ENCODE measurements around the gene CHST11.
"Not testable (repeated sequence)": the region's sequence is repeated elsewhere in the genome, so short reads cannot be mapped to it uniquely, and the experiment has no call there.

The CHST11 gene

DNA sequence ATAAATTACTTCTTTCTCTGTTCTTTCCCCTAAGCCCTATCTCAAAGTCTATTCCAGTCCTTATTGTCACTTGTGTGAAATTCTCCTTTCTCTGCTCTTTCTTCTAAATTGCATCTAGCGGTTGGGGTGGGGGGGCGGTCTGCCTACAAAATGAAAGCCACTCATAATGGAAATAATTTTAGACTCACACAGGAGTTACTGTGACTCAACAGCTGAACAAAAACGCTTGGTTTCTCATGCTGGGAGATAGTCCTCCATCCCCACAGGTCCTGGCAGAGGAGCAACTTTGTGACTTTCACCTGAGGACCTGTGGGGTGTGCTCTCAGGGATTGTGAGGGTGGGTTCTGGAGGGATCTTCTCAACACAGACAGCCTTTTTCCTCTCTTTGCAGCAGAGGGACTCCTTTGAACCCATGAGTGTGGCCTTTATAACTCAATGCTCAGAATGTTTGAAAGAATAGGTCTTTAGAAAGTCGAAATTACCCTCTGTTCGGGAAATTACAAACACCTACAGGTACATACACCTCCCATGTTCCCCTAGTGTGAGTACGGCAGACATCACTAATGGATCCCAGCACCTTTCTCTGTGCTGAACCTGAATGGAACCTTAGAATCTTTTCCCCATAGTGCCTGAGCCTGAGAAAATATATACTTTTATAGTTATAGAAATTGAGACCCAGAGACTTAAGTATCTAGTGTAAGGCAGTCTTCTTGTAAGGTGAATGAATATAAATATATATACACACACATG lies 109.7 kb downstream of the CHST11 start:
- DNase-seq (ENCODE audit: low read depth) = no peak

GRCh38 chr12:104567832-104568486 lies 111.2 kb downstream of the CHST11 start:
- no peak for DNase-seq (ENCODE audit: low read depth)

GRCh38 chr12:104568487-104568868 lies 111.7 kb downstream of the CHST11 start:
- no peak for DNase-seq (ENCODE audit: low read depth)

DNA sequence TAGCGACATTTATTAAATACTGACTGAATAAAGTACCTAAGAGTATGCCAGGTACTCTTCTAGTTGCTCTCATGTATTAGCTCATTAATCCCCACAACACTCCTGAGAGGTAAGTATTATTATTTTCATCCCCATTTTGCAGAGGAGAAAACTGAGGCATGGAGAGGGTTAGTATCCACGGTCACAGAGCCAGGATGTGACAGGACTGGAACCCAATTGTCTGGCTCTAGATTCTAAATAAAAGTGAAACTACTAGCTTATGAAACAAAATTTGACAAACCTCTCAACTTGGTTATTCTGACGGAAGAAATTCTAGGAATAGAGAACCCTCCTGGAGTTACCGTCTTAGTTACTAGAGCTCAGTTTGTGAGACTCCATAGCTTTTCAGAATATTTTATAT lies 112.2 kb downstream of the CHST11 start:
- no peak for DNase-seq (ENCODE audit: low read depth)

GRCh38 chr12:104569346-104570173 lies 112.8 kb downstream of the CHST11 start:
- peak; percentile 13 for DNase-seq (ENCODE audit: low read depth)

DNA sequence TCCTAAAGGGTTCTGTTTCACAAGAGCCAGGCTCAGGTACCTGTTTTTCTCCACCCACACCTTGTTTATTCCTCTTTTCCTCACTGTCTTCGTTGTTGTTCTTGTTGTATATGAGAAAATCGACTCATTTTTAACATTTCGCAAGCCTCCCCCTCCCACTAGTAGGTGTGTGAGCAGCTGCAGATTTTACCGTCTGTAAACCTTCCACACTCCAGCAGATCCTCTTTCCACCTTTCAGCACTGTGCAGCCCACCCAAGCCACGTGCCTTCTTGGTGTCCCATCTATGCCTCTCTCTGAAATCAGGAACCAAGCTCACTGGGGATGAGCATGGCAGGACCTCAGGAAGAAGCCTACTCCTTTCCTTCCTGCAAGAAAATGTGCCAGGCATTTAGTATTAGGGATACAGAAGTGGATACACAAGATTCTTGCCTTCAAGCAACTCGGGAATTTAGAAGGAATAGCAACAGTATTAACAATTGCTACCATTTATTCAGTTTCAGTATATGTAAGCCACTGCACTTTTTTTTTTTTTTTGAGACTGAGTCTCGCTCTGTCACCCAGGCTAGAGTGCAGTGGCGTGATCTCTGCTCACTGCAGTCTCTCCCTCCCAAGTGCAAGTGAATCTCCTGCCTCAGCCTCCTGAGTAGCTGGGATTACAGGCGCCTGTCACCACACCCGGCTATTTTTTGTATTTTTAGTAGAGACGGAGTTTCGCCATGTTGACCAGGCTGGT lies 113.6 kb downstream of the CHST11 start:
- DNase-seq (ENCODE audit: low read depth) = no peak

- no peak for DNase-seq (ENCODE audit: low read depth)
Observed at GRCh38 chr12:104571328-104571727, 114.6 kb downstream of the CHST11 start.

GRCh38 chr12:104574353-104574752 lies 117.6 kb downstream of the CHST11 start:
- not testable (repeated sequence) for DNase-seq (ENCODE audit: low read depth)

DNA sequence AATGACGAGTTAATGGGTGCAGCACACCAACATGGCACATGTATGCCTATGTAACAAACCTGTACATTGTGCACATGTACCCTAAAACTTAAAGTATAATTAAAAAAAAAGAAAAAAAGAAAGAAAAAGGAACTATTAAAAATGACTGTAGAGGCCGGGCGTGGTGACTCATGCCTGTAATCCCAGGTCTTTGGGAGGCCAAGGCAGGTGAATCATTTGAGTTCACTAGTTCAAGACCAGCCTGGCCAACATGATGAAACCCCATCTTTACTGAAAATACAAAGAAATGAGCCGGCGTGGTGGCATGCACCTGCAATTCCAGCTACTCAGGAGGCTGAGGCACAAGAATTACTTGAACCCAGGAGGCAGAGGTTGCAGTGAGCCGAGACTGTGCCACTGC lies 118.0 kb downstream of the CHST11 start:
- DNase-seq (ENCODE audit: low read depth) = not testable (repeated sequence)

- no peak for DNase-seq (ENCODE audit: low read depth)
Observed at GRCh38 chr12:104575442-104576186, 118.9 kb downstream of the CHST11 start.

- DNase-seq (ENCODE audit: low read depth) = no peak
Observed at GRCh38 chr12:104576187-104576778, 119.5 kb downstream of the CHST11 start.

GRCh38 chr12:104576980-104577580 lies 120.3 kb downstream of the CHST11 start:
- no peak for DNase-seq (ENCODE audit: low read depth)

- no peak for DNase-seq (ENCODE audit: low read depth)
Observed at GRCh38 chr12:104577581-104577981, 120.8 kb downstream of the CHST11 start.

DNA sequence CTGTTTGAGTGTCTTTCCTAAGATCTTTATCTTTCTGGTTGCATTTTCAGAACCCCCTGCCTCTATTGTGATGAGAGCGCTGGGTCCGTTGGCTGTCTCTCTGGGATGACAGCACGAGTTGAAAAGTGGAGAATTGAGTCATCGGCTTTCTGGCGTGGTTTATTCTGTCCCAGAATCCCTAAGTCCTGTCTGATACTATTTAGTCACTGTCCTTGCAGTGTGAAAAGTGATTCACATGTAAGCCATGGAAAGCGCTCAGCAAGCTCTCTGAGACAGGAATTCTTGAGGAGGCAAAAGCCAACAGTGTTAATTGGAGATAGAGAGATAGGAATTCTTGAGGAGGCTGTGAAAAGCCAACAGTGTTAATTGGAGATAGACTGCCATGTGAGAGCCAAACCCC lies 121.7 kb downstream of the CHST11 start:
- DNase-seq (ENCODE audit: low read depth) = no peak

DNA sequence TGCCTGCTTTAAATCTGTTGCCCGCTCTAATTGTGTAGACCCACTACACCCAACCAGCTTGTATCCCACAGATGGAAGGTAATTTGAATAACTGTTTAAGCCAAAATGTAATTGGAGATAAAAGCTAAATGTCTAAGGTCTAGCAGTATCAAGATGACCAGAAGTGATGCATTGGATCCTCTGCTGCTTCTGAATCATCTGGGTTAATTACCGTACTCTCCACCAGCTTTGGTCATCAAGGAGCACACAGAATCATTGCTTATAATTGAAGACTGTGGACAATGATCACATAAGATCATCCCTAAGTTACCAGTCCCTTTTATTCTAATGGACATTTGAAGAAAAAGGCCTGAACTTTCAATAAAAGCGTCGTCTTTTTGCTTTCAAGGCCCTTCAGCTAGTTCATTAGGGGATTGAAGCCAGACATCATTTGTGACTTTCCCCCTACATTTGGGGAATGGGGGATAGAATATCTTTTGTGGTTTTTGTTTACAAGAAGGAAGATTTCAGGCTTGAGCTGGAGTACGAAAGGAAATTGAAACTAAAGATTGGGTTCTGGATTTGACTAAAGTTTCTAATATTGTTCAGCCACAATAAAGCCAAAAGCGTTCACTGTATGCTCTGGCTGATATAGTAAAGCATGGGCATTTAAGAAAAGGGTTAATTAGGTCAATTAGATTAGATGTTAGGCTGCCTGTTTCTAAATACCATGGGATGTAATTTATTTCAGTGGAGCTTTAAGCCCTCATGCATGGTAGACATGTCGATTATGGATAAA lies 123.2 kb downstream of the CHST11 start:
- no peak for DNase-seq (ENCODE audit: low read depth)

GRCh38 chr12:104581005-104581570 lies 124.3 kb downstream of the CHST11 start:
- DNase-seq (ENCODE audit: low read depth) = no peak

DNA sequence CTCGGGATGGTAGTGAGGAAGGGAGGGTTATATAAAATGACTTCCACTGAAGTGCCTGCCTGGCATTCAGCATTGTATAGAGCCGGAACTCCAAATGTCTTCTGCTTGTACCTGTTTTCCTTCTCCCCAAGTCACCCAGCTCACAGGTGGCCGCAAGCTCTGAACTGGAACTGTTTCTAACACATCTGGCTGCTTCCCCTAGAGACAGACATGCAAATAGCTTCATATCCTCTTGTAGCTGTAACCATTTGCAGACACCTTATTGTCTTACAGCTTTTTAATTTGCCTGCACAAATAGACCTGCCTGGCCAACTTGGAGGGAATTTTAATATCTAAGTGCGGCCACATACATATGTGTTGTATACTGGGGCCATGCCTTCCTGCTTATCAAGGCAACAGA lies 126.0 kb downstream of the CHST11 start:
- DNase-seq (ENCODE audit: low read depth) = no peak

DNA sequence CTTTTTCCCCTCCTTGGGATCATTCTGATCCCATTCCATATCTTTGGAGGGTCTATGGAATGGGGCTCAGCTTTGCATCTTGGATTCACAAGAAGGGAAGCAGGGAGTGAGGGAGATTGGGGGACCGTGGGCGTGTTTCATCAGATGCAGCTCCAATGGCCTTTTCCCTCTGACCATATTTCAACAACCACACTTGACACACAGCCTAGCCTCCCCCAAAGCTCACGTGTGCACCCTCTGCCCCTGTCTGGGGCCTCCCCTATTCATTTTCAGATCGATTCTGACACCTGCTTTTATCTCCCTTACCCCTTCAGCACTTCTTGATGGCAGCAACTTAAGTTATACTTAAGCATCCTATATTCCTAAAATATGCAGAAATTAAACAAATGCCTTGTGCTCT lies 126.6 kb downstream of the CHST11 start:
- DNase-seq (ENCODE audit: low read depth) = no peak

DNA sequence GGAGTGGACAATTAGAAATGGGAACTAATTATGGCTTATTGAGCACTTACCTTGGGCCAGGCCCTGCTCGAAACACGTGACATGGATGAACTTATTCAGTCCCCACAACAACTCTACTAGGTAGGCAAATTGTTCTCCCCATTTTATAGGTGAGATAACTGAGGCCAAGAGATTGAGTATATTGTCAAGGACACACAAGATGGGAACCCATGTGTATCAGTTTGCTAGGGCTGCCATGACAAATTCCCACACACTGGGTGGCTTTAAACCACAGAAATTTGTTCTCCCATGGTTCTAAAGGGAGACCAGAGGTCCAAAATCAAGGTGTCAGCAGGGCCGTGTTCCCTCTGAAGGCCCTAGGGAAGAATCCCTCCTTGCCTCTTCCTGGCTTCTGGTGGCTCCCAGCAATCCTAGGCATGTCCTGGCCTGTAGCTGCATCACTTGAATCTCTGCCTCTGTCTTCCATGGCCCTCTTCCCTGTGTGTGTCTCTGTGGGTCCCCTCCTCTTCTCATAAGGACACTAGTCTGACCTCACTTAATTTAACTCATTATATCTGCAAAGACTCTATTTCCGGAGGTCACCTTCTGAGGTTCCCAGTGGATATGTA lies 128.8 kb downstream of the CHST11 start:
- no peak for DNase-seq (ENCODE audit: low read depth)
